Subcutaneous adipose tissue (tissue), 4 donors: ENCODE results near the gene CD2AP. TPM values are rescaled to one million over a fixed set of nuclear protein-coding genes. Genes with fewer than 3 reads are reported as not detected.

Source experiments
- total RNA-seq, 4 donors: library from RNA; depleted of rRNA; stranded (reverse); fragments of >200 nt; gene quantifications; one replicate each; pipeline ENCODE4 v1.1.0, GENCODE V29; 2016
- TF ChIP-seq, protein P1 (sequence below): fragments of 450-650 bp; IDR thresholded peaks from one replicate; pipeline ENCODE4 v1.5.1; 2016; ENCODE audit warnings: low read depth, mild to moderate bottlenecking, control low read depth, antibody characterized with exemption, moderate library complexity

Gene CD2AP
- total RNA-seq, 4 donors from 2014 or later: 22.2 to 30.8 (median 26.0) TPM

DNA sequence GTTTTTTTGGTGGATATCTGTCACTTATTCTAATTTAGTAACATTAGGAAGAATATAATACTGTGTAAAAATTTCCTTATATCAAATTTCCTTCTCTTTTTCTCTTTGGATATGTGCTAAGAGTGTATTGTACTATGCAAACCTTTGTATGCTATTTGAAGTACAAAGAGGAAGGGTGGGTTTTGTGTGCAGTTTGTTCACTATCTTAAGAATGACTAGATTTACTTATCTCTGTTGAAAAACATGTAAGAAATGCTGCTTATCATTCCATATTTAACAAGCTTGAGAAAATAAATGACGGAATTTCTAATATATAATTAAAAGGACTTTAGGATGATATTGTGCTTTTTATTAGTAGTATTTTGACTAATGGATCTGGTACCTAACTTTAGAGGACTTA is 13.1 kb downstream of the CD2AP start:
- TF ChIP-seq, protein P1, sequence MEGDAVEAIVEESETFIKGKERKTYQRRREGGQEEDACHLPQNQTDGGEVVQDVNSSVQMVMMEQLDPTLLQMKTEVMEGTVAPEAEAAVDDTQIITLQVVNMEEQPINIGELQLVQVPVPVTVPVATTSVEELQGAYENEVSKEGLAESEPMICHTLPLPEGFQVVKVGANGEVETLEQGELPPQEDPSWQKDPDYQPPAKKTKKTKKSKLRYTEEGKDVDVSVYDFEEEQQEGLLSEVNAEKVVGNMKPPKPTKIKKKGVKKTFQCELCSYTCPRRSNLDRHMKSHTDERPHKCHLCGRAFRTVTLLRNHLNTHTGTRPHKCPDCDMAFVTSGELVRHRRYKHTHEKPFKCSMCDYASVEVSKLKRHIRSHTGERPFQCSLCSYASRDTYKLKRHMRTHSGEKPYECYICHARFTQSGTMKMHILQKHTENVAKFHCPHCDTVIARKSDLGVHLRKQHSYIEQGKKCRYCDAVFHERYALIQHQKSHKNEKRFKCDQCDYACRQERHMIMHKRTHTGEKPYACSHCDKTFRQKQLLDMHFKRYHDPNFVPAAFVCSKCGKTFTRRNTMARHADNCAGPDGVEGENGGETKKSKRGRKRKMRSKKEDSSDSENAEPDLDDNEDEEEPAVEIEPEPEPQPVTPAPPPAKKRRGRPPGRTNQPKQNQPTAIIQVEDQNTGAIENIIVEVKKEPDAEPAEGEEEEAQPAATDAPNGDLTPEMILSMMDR: no peak

- TF ChIP-seq, protein P1: no peak
Measured at GRCh38 chr6:47492355-47492754, 14.8 kb downstream of the CD2AP start.

DNA sequence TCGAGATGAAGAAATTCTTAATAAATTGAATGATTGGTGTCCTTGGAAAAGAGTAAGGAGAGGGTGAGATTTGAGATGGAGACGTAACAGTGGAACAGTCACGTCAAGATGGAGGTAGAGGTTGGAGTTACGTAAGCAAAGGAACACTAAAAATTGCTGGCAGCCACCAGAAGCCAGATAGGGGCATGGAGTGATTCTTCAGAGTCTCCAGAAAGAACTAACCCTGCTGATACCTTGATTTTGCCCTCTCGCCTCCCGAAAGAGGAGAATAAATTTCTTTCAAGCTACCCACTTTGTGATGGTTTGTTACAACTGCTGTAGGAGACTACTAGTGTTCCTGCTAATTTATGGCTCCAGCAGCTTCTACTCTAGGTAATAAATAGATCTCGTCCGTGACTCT is 17.6 kb downstream of the CD2AP start:
- TF ChIP-seq, protein P1: no peak

- TF ChIP-seq, protein P1: no peak
Measured at GRCh38 chr6:47495954-47496545, 18.5 kb downstream of the CD2AP start.

- TF ChIP-seq, protein P1: no peak
Measured at GRCh38 chr6:47496935-47497579, 19.5 kb downstream of the CD2AP start.

DNA sequence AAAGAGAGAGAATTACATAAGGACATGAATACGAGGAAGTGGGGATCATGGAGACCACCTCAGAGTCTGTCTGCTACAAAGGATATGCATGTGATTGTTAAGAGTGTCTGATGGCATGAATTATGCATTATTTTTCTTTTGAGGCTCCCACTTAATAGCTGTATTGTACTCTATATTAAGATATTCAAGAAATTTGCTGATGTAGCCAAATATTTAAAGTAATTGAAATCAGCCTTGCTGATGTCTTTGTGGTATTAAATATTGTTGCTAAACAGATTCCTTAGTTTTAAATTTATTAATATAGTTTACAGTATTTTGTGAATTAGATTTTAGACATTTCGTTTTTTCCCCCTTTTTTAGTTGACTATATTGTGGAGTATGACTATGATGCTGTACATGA is 25.3 kb downstream of the CD2AP start:
- TF ChIP-seq, protein P1: no peak

DNA sequence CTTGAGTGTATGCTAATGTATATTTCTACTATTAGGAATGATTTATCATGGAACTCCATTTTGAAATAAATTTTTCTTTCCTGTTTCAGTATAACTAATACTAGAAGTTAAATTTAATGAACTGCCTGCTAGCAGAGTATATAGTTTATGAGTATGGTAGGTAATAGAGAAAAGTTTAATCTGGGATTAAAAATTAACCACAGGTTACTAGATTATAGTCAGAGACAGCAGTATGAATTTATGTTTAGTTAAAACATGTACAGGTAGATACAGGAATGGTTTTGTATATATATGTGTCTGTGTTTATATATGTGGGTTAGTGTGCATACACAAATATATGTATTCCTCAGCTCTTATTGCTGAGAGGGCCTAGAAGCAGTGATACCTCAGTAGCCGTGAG is 32.3 kb downstream of the CD2AP start:
- TF ChIP-seq, protein P1: no peak
